ENCODE data around the gene TFAM.

GRCh38 chr10:58359541-58359940, 25.7 kb upstream of the TFAM start:
- no peak for TF ChIP-seq TAF1 (IDR thresholded peaks at IDR 0.05; ENCODE audit: low read depth, low read length)
- TF ChIP-seq CTCF (IDR thresholded peaks at IDR 0.05; ENCODE audit: control extremely low read depth in 1 of 3, insufficient read depth in 1 of 3, low read depth in 1 of 3, low read length in 3 of 3) = no peak
- no peak for TF ChIP-seq CHD2 (IDR thresholded peaks at IDR 0.05; ENCODE audit: low read length)

All from H1 (cell line).